HEK293 (cell line): ENCODE measurements around the gene MBNL2.

Source experiments
- CTCF ChIA-PET: fragments of 350-600 bp; formaldehyde crosslinking; extraction: SDS; loops from one replicate; lab custom pipeline; 2021; ENCODE audit warnings: antibody characterized with exemption; lab: Yijun Ruan, JAX
- POLR2A ChIA-PET: fragments of 300-600 bp; formaldehyde crosslinking; extraction: SDS; loops from one replicate; lab custom pipeline; 2020; ENCODE audit warnings: antibody characterized with exemption, inconsistent platforms; lab: Yijun Ruan, JAX
- H3K27ac ChIP-seq: fragments of 200-500 bp; sonication (Bioruptor generic); 2 replicates; pipeline ENCODE4 v1.5.1; 2014; ENCODE audit warnings: low read depth, low read length, control low read depth, inconsistent platforms; ENCODE audit errors: extremely low read depth
- H3K36me3 ChIP-seq, 2 experiments: fragments of 200-500 bp in 1 of 2; sonication (Bioruptor generic) in 1 of 2; 1 replicate in 1 of 2; 2 replicates in 1 of 2; pipeline ENCODE4 v1.5.1; 2014 to 2017; ENCODE audit warnings: inconsistent platforms in 2 of 2, low read length in 2 of 2; ENCODE audit not compliant: control insufficient read depth in 2 of 2, insufficient read depth in 1 of 2
- H3K4me1 ChIP-seq: fragments of 200-500 bp; sonication (Bioruptor generic); 2 replicates; pipeline ENCODE4 v1.5.1; 2014; ENCODE audit warnings: mild to moderate bottlenecking, low read length, inconsistent platforms; ENCODE audit not compliant: control insufficient read depth, insufficient read depth
- H3K4me3 ChIP-seq: 2 replicates; pipeline ENCODE4 v1.5.1; 2011; ENCODE audit warnings: low read depth, mild to moderate bottlenecking, control low read depth, low read length, moderate library complexity
- H3K9me3 ChIP-seq: fragments of 200-500 bp; sonication (Bioruptor generic); 2 replicates; pipeline ENCODE4 v1.5.1; 2014; ENCODE audit warnings: low read depth, low read length, inconsistent platforms; ENCODE audit not compliant: control insufficient read depth, insufficient read depth
- IKZF3 ChIP-seq: fragments of 450-650 bp; IDR thresholded peaks from 2 replicates; pipeline ENCODE4 v1.5.0; 2018; ENCODE audit warnings: missing biosample characterization, mild to moderate bottlenecking, missing genetic modification characterization, moderate library complexity
- KLF8 ChIP-seq: fragments of 450-650 bp; formaldehyde crosslinking; IDR thresholded peaks from 2 replicates; pipeline ENCODE4 v1.5.1; 2016; ENCODE audit warnings: missing biosample characterization, missing genetic modification characterization
- ZBTB20 ChIP-seq: fragments of 450-650 bp; formaldehyde crosslinking; IDR thresholded peaks from 2 replicates; pipeline ENCODE4 v1.5.1; 2016; ENCODE audit warnings: missing biosample characterization, missing genetic modification characterization
- ZBTB7A ChIP-seq: fragments of 450-650 bp; formaldehyde crosslinking; IDR thresholded peaks from 2 replicates; pipeline ENCODE4 v1.5.1; 2016; ENCODE audit warnings: low read depth, missing biosample characterization, missing genetic modification characterization
- ZNF121 ChIP-seq: fragments of 450-650 bp; formaldehyde crosslinking; IDR thresholded peaks from 2 replicates; pipeline ENCODE4 v1.5.1; 2016; ENCODE audit warnings: missing biosample characterization, missing genetic modification characterization
- ZNF174 ChIP-seq: fragments of 450-650 bp; formaldehyde crosslinking; IDR thresholded peaks from 2 replicates; pipeline ENCODE4 v1.5.0; 2017; ENCODE audit warnings: missing biosample characterization, mild to moderate bottlenecking, missing genetic modification characterization
- ZNF175 ChIP-seq: fragments of 450-650 bp; formaldehyde crosslinking; IDR thresholded peaks from 2 replicates; pipeline ENCODE4 v1.5.1; 2016; ENCODE audit warnings: missing biosample characterization, missing genetic modification characterization
- ZNF2 ChIP-seq: fragments of 450-650 bp; formaldehyde crosslinking; IDR thresholded peaks from 2 replicates; pipeline ENCODE4 v1.5.1; 2016; ENCODE audit warnings: missing biosample characterization, missing genetic modification characterization
- ZNF266 ChIP-seq: fragments of 450-650 bp; formaldehyde crosslinking; IDR thresholded peaks from 2 replicates; pipeline ENCODE4 v1.5.1; 2016; ENCODE audit warnings: missing biosample characterization, missing genetic modification characterization, low read depth
- ZNF404 ChIP-seq: fragments of 450-650 bp; formaldehyde crosslinking; IDR thresholded peaks from 2 replicates; pipeline ENCODE4 v1.5.1; 2017; ENCODE audit warnings: missing biosample characterization, missing genetic modification characterization
- ZNF423 ChIP-seq: fragments of 450-650 bp; formaldehyde crosslinking; IDR thresholded peaks from 2 replicates; pipeline ENCODE4 v1.5.1; 2016; ENCODE audit warnings: missing biosample characterization, missing genetic modification characterization
- ZNF426 ChIP-seq: fragments of 450-650 bp; formaldehyde crosslinking; IDR thresholded peaks from 2 replicates; pipeline ENCODE4 v1.5.1; 2017; ENCODE audit warnings: missing biosample characterization, missing genetic modification characterization, mild to moderate bottlenecking, inconsistent platforms, moderate library complexity
- ZNF560 ChIP-seq: fragments of 450-650 bp; formaldehyde crosslinking; IDR thresholded peaks from 2 replicates; pipeline ENCODE4 v1.5.1; 2017; ENCODE audit warnings: missing biosample characterization, missing genetic modification characterization, borderline replicate concordance
- ZNF600 ChIP-seq: fragments of 450-650 bp; formaldehyde crosslinking; IDR thresholded peaks from 2 replicates; pipeline ENCODE4 v1.5.1; 2016; ENCODE audit warnings: missing biosample characterization, missing genetic modification characterization
- ZNF660 ChIP-seq: fragments of 450-650 bp; IDR thresholded peaks from 2 replicates; pipeline ENCODE4 v1.5.1; 2018; ENCODE audit warnings: missing biosample characterization, mild to moderate bottlenecking, missing genetic modification characterization
- ZNF843 ChIP-seq: fragments of 450-650 bp; formaldehyde crosslinking; IDR thresholded peaks from 2 replicates; pipeline ENCODE4 v1.5.1; 2016; ENCODE audit warnings: missing biosample characterization, missing genetic modification characterization
- ZSCAN23 ChIP-seq: fragments of 450-650 bp; formaldehyde crosslinking; IDR thresholded peaks from 2 replicates; pipeline ENCODE4 v1.5.1; 2016; ENCODE audit warnings: missing biosample characterization, missing genetic modification characterization
- TF ChIP-seq, protein P1 (sequence below): fragments of 450-650 bp; formaldehyde crosslinking; IDR thresholded peaks from 2 replicates; pipeline ENCODE4 v1.5.0; 2017; ENCODE audit warnings: missing biosample characterization, missing genetic modification characterization, borderline replicate concordance
- TF ChIP-seq, protein P2 (sequence below): fragments of 450-650 bp; formaldehyde crosslinking; IDR thresholded peaks from 2 replicates; pipeline ENCODE4 v1.5.1; 2017; ENCODE audit warnings: missing biosample characterization, missing genetic modification characterization
- TF ChIP-seq, protein P3 (sequence below): fragments of 450-650 bp; formaldehyde crosslinking; IDR thresholded peaks from 2 replicates; pipeline ENCODE4 v1.5.1; 2016; ENCODE audit warnings: missing biosample characterization, missing genetic modification characterization
- TF ChIP-seq, protein P4 (sequence below): fragments of 450-650 bp; formaldehyde crosslinking; IDR thresholded peaks from 2 replicates; pipeline ENCODE4 v1.5.1; 2016; ENCODE audit warnings: missing biosample characterization, missing genetic modification characterization
- TF ChIP-seq, protein P5 (sequence below): sonication (generic); formaldehyde crosslinking; IDR thresholded peaks from 2 replicates; pipeline ENCODE4 v1.8.1; 2022; ENCODE audit warnings: mild to moderate bottlenecking, moderate library complexity, missing genetic modification reagents

MBNL2 gene

DNA sequence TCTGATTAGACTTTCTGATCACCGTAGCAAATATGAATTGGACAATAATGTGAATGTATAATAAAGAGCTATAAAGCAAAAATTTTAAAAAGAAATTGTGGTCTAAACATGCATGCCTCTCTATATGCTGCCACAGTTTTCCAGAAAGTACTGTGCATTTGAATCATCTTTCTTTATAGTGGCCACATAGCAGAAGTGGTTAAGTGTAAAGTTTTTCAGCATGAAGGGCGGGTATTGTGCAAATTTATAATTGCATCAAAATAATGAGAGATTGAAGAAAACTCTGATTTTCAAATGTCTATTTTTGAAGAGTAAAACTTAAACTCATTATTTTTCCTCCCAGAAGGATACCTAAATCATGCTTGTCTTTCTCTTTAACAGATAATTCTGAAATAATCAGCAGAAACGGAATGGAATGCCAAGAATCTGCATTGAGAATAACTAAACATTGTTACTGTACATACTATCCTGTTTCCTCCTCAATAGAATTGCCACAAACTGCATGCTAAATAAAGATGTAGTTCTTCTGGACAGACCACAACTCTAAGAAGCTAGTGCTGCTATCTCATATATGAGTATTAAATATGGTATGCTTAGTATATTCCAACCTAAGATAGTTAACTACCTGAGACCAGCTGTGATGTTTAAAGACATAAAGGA lies 168.9 kb downstream of the MBNL2 start:
- no peaks in the 10 kb centered on the region for H3K36me3 ChIP-seq
- TF ChIP-seq ZNF2, result no peak
- TF ChIP-seq, protein P1, sequence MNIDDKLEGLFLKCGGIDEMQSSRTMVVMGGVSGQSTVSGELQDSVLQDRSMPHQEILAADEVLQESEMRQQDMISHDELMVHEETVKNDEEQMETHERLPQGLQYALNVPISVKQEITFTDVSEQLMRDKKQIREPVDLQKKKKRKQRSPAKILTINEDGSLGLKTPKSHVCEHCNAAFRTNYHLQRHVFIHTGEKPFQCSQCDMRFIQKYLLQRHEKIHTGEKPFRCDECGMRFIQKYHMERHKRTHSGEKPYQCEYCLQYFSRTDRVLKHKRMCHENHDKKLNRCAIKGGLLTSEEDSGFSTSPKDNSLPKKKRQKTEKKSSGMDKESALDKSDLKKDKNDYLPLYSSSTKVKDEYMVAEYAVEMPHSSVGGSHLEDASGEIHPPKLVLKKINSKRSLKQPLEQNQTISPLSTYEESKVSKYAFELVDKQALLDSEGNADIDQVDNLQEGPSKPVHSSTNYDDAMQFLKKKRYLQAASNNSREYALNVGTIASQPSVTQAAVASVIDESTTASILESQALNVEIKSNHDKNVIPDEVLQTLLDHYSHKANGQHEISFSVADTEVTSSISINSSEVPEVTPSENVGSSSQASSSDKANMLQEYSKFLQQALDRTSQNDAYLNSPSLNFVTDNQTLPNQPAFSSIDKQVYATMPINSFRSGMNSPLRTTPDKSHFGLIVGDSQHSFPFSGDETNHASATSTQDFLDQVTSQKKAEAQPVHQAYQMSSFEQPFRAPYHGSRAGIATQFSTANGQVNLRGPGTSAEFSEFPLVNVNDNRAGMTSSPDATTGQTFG, result no peak
- no peak for TF ChIP-seq ZNF121
- no peak for TF ChIP-seq ZSCAN23 (tag by site-specific recombination)
- no peak for TF ChIP-seq ZNF174 (tag by site-specific recombination)
- TF ChIP-seq ZNF426 (tag by site-specific recombination), result no peak
- TF ChIP-seq, all 188 proteins: peak for 0
- Histone ChIP-seq H3K4me1 (no peaks in the 10 kb centered on the region), H3K27ac (no peak overlapping the region), H3K9me3 (no peaks in the 10 kb centered on the region), H3K4me3 (no peak overlapping the region)
- ChIA-PET CTCF (interaction anchor here (1.2 kb wide), 1 partner anchor 99 kb away, joined by 3 read pairs; no protein-coding TSS in a partner anchor), POLR2A (no interaction called here)

DNA sequence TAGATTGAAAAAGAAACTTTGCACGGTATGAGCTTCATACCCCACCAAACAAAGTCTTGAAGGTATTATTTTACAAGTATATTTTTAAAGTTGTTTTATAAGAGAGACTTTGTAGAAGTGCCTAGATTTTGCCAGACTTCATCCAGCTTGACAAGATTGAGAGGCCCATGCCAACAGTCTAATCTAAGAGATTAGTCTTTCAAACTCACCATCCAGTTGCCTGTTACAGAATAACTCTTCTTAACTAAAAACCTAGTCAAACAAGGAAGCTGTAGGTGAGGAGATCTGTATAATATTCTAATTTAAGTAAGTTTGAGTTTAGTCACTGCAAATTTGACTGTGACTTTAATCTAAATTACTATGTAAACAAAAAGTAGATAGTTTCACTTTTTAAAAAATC lies 169.9 kb downstream of the MBNL2 start:
- TF ChIP-seq ZNF175 (tag by site-specific recombination), result no peak
- TF ChIP-seq ZNF423 (tag by site-specific recombination), result no peak
- TF ChIP-seq, protein P2, sequence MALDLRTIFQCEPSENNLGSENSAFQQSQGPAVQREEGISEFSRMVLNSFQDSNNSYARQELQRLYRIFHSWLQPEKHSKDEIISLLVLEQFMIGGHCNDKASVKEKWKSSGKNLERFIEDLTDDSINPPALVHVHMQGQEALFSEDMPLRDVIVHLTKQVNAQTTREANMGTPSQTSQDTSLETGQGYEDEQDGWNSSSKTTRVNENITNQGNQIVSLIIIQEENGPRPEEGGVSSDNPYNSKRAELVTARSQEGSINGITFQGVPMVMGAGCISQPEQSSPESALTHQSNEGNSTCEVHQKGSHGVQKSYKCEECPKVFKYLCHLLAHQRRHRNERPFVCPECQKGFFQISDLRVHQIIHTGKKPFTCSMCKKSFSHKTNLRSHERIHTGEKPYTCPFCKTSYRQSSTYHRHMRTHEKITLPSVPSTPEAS (tag by site-specific recombination), result no peak
- no peak for TF ChIP-seq ZNF600 (tag by site-specific recombination)
- TF ChIP-seq, protein P3, sequence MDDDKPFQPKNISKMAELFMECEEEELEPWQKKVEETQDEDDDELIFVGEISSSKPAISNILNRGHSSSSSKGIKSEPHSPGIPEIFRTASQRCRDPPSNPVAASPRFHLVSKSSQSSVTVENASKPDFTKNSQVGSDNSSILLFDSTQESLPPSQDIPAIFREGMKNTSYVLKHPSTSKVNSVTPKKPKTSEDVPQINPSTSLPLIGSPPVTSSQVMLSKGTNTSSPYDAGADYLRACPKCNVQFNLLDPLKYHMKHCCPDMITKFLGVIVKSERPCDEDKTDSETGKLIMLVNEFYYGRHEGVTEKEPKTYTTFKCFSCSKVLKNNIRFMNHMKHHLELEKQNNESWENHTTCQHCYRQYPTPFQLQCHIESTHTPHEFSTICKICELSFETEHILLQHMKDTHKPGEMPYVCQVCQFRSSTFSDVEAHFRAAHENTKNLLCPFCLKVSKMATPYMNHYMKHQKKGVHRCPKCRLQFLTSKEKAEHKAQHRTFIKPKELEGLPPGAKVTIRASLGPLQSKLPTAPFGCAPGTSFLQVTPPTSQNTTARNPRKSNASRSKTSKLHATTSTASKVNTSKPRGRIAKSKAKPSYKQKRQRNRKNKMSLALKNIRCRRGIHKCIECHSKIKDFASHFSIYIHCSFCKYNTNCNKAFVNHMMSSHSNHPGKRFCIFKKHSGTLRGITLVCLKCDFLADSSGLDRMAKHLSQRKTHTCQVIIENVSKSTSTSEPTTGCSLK, result no peak
- TF ChIP-seq, all 188 proteins: peak for 0
- ChIA-PET POLR2A (no interaction called here), CTCF (interaction anchor here (1.2 kb wide), 1 partner anchor 100 kb away, joined by 3 read pairs; no protein-coding TSS in a partner anchor)
- H3K27ac ChIP-seq, result no peak overlapping the region
- no peaks in the 10 kb centered on the region for H3K4me1 ChIP-seq
- no peaks in the 10 kb centered on the region for H3K9me3 ChIP-seq
- no peak overlapping the region for H3K4me3 ChIP-seq
- H3K36me3 ChIP-seq, result no peaks in the 10 kb centered on the region

DNA sequence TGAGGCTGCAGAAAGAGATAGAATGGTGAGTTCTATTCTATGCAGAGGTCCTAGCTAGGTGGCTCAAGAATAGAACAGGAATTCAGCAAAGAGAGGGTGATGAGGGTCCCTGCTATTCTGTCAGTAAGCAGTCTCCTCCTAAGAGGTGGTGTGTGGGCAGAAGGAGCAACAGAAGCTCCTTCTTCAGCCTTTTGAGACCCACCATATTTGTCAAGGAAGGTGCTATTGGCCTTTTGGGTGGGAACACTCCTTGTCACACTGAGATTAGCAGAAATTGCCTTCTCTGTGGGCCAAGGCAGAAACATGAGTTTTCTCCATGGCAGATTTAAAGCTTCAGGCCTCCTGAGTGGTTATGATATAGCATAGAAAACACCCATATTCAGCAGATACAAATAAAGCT lies 172.4 kb downstream of the MBNL2 start:
- POLR2A ChIA-PET, result no interaction called here
- H3K9me3 ChIP-seq, result no peaks in the 10 kb centered on the region
- CTCF ChIA-PET, result interaction anchor here (0.7 kb wide), 1 partner anchor 245 kb away, joined by 3 read pairs; no protein-coding TSS in a partner anchor
- no peaks in the 10 kb centered on the region for H3K4me1 ChIP-seq
- H3K27ac ChIP-seq, result no peak overlapping the region
- H3K4me3 ChIP-seq, result no peak overlapping the region
- no peaks in the 10 kb centered on the region for H3K36me3 ChIP-seq
- TF ChIP-seq, protein P4, sequence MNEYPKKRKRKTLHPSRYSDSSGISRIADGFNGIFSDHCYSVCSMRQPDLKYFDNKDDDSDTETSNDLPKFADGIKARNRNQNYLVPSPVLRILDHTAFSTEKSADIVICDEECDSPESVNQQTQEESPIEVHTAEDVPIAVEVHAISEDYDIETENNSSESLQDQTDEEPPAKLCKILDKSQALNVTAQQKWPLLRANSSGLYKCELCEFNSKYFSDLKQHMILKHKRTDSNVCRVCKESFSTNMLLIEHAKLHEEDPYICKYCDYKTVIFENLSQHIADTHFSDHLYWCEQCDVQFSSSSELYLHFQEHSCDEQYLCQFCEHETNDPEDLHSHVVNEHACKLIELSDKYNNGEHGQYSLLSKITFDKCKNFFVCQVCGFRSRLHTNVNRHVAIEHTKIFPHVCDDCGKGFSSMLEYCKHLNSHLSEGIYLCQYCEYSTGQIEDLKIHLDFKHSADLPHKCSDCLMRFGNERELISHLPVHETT (tag by site-specific recombination), result no peak
- no peak for TF ChIP-seq ZBTB20 (tag by site-specific recombination)
- no peak for TF ChIP-seq ZNF266 (tag by site-specific recombination)
- no peak for TF ChIP-seq ZNF660
- no peak for TF ChIP-seq ZNF560 (tag by site-specific recombination)
- TF ChIP-seq IKZF3 (tag by site-specific recombination), result no peak
- TF ChIP-seq KLF8, result no peak
- TF ChIP-seq ZNF404 (tag by site-specific recombination), result no peak
- TF ChIP-seq, protein P5, sequence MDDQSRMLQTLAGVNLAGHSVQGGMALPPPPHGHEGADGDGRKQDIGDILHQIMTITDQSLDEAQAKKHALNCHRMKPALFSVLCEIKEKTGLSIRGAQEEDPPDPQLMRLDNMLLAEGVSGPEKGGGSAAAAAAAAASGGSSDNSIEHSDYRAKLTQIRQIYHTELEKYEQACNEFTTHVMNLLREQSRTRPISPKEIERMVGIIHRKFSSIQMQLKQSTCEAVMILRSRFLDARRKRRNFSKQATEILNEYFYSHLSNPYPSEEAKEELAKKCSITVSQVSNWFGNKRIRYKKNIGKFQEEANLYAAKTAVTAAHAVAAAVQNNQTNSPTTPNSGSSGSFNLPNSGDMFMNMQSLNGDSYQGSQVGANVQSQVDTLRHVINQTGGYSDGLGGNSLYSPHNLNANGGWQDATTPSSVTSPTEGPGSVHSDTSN (CRISPR knock-in tag), result no peak
- no peak for TF ChIP-seq ZNF843 (tag by site-specific recombination)
- no peak for TF ChIP-seq ZBTB7A (tag by site-specific recombination)
- TF ChIP-seq, protein P2 (tag by site-specific recombination), result no peak
